ENCODE results near the gene MAML3.

Gene MAML3

GRCh38 chr4:139887376-139887802 is 266.6 kb downstream of the MAML3 start:
- in situ Hi-C loops (cut with MboI; ENCODE audit: low sequenced_read_pairs): no loop called here

GRCh38 chr4:139886798-139887197 is 267.2 kb downstream of the MAML3 start:
- in situ Hi-C loops (cut with MboI; ENCODE audit: low sequenced_read_pairs): no loop called here

GRCh38 chr4:139884438-139884837 is 269.5 kb downstream of the MAML3 start:
- in situ Hi-C loops (cut with MboI; ENCODE audit: low sequenced_read_pairs): no loop called here

GRCh38 chr4:139880841-139881240 is 273.1 kb downstream of the MAML3 start:
- in situ Hi-C loops (cut with MboI; ENCODE audit: low sequenced_read_pairs): no loop called here

- in situ Hi-C loops (cut with MboI; ENCODE audit: low sequenced_read_pairs): no loop called here
Observed at GRCh38 chr4:139878050-139878449, 275.9 kb downstream of the MAML3 start.

GRCh38 chr4:139876337-139876941 is 277.5 kb downstream of the MAML3 start:
- in situ Hi-C loops (cut with MboI; ENCODE audit: low sequenced_read_pairs): no loop called here

- in situ Hi-C loops (cut with MboI; ENCODE audit: low sequenced_read_pairs): no loop called here
Observed at GRCh38 chr4:139875411-139875825, 278.6 kb downstream of the MAML3 start.

GRCh38 chr4:139873111-139873860 is 280.7 kb downstream of the MAML3 start:
- in situ Hi-C loops (cut with MboI; ENCODE audit: low sequenced_read_pairs): no loop called here

- in situ Hi-C loops (cut with MboI; ENCODE audit: low sequenced_read_pairs): no loop called here
Observed at GRCh38 chr4:139872274-139872673, 281.7 kb downstream of the MAML3 start.

- in situ Hi-C loops (cut with MboI; ENCODE audit: low sequenced_read_pairs): no loop called here
Observed at GRCh38 chr4:139869810-139870209, 284.2 kb downstream of the MAML3 start.

- in situ Hi-C loops (cut with MboI; ENCODE audit: low sequenced_read_pairs): no loop called here
Observed at GRCh38 chr4:139866276-139866962, 287.6 kb downstream of the MAML3 start.

- in situ Hi-C loops (cut with MboI; ENCODE audit: low sequenced_read_pairs): no loop called here
Observed at GRCh38 chr4:139865537-139865936, 288.4 kb downstream of the MAML3 start.

- in situ Hi-C loops (cut with MboI; ENCODE audit: low sequenced_read_pairs): no loop called here
Observed at GRCh38 chr4:139863531-139863930, 290.5 kb downstream of the MAML3 start.

GRCh38 chr4:139861471-139861870 is 292.5 kb downstream of the MAML3 start:
- in situ Hi-C loops (cut with MboI; ENCODE audit: low sequenced_read_pairs): no loop called here

GRCh38 chr4:139860435-139861024 is 293.5 kb downstream of the MAML3 start:
- in situ Hi-C loops (cut with MboI; ENCODE audit: low sequenced_read_pairs): no loop called here

GRCh38 chr4:139859876-139860275 is 294.1 kb downstream of the MAML3 start:
- in situ Hi-C loops (cut with MboI; ENCODE audit: low sequenced_read_pairs): no loop called here

GRCh38 chr4:139858436-139859205 is 295.4 kb downstream of the MAML3 start:
- in situ Hi-C loops (cut with MboI; ENCODE audit: low sequenced_read_pairs): no loop called here

GRCh38 chr4:139857977-139858376 is 296.0 kb downstream of the MAML3 start:
- in situ Hi-C loops (cut with MboI; ENCODE audit: low sequenced_read_pairs): no loop called here

- in situ Hi-C loops (cut with MboI; ENCODE audit: low sequenced_read_pairs): no loop called here
Observed at GRCh38 chr4:139857021-139857420, 297.0 kb downstream of the MAML3 start.

GRCh38 chr4:139854668-139855403 is 299.1 kb downstream of the MAML3 start:
- in situ Hi-C loops (cut with MboI; ENCODE audit: low sequenced_read_pairs): no loop called here
